DND-41 (cell line): ENCODE results near the gene OR5H1.

Experiments
- ATAC-seq: fragments of 200-7000 bp; cut with Tn5 transposase; 3 replicates; pipeline ENCODE4 v1.9.1; 2021; ENCODE audit warnings: low read depth; ENCODE audit not compliant: insufficient read depth
- DNase-seq: peaks from one replicate; pipeline ENCODE4 v3.0.0-alpha.2; 2020
- H2AFZ ChIP-seq: 2 replicates; pipeline ENCODE4 v1.6.0; 2012; ENCODE audit warnings: low read depth, low read length
- H3K27ac ChIP-seq: 2 replicates; pipeline ENCODE4 v1.5.1; 2012; ENCODE audit warnings: low read length, inconsistent platforms
- H3K27me3 ChIP-seq: fragments of 200-600 bp; sonication (generic); 2 replicates; pipeline ENCODE4 v1.6.0; 2012; ENCODE audit warnings: low read length, mild to moderate bottlenecking, inconsistent platforms; ENCODE audit not compliant: insufficient read depth, poor library complexity
- H3K36me3 ChIP-seq: 2 replicates; pipeline ENCODE4 v1.5.1; 2012; ENCODE audit warnings: low read length, inconsistent platforms; ENCODE audit not compliant: insufficient read depth
- H3K4me1 ChIP-seq: 2 replicates; pipeline ENCODE4 v1.5.1; 2012; ENCODE audit warnings: mild to moderate bottlenecking, low read length; ENCODE audit not compliant: insufficient read depth
- H3K4me2 ChIP-seq: 2 replicates; pipeline ENCODE4 v1.6.0; 2012; ENCODE audit warnings: mild to moderate bottlenecking, moderate library complexity, low read length, inconsistent platforms; ENCODE audit not compliant: insufficient read depth
- H3K4me3 ChIP-seq, 2 experiments: fragments of 200-600 bp in 1 of 2; shearing (Covaris generic) in 1 of 2; 2 replicates each; pipeline ENCODE4 v1.5.1; 2012 to 2016; ENCODE audit warnings: inconsistent platforms in 2 of 2, low read length in 2 of 2, mild to moderate bottlenecking in 2 of 2, low read depth in 1 of 2, moderate library complexity in 1 of 2
- H3K79me2 ChIP-seq: 2 replicates; pipeline ENCODE4 v1.6.0; 2012; ENCODE audit warnings: low read length, inconsistent platforms; ENCODE audit not compliant: insufficient read depth
- H3K9ac ChIP-seq: 2 replicates; pipeline ENCODE4 v1.6.0; 2012; ENCODE audit warnings: low read depth, mild to moderate bottlenecking, inconsistent platforms, low read length, moderate library complexity
- H3K9me3 ChIP-seq: 2 replicates; pipeline ENCODE4 v1.5.1; 2012; ENCODE audit warnings: low read length, moderate library complexity, mild to moderate bottlenecking, inconsistent platforms; ENCODE audit not compliant: insufficient read depth, severe bottlenecking
- H4K20me1 ChIP-seq: 2 replicates; pipeline ENCODE4 v1.6.0; 2012; ENCODE audit warnings: low read length; ENCODE audit not compliant: insufficient read depth
- CTCF ChIP-seq: IDR thresholded peaks from 2 replicates; pipeline ENCODE4 v1.5.1; 2012; ENCODE audit warnings: borderline replicate concordance, low read length, moderate library complexity, mild to moderate bottlenecking; ENCODE audit not compliant: poor library complexity, severe bottlenecking; ENCODE audit errors: extremely low read depth
- EZH2 ChIP-seq: IDR thresholded peaks from 3 replicates; pipeline ENCODE4 v1.6.1; 2012; ENCODE audit warnings: borderline replicate concordance, low read depth, mild to moderate bottlenecking, moderate library complexity, low read length, inconsistent platforms; ENCODE audit not compliant: severe bottlenecking

Gene OR5H1

DNA sequence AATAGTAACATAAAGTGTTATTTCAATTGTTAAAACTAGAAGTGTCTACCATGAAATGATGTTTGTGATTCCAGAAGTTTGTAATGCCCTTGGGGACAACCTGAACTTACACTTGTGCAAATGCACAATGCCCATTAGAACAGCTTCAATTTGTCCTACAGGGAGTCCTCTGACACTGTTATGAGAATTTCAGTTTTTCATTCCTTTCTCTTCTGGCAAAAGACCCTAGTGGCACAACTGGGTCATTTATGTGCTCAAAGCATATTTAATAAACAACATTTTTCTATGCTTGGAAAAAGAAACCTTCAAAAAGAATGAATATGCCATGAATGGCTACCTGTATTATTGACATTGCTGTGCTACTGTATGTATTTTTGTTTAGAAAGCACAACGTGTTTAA, at the start of gene OR5H1:
TSS of gene OR5H1 (plus strand) at position 301 of the 400 bp plus-strand sequence. CDS start 1,977 bp downstream, outside the sequence.
- no peak within 1 kb of the TSS for H3K27ac ChIP-seq
- H3K9ac ChIP-seq: no peak within 1 kb of the TSS
- ATAC-seq (no peak), DNase-seq (no peak)
- H2AFZ ChIP-seq: no peak within 1 kb of the TSS
- H3K27me3 ChIP-seq: no peaks in the 10 kb centered on the region
- no peak within 1 kb of the TSS for H3K4me2 ChIP-seq
- H4K20me1 ChIP-seq: no peaks in the 10 kb centered on the region
- no peaks in the 10 kb centered on the region for H3K79me2 ChIP-seq
- H3K4me1 ChIP-seq: no peaks in the 10 kb centered on the region
- no peaks in the 10 kb centered on the region for H3K36me3 ChIP-seq
- TF ChIP-seq EZH2: no peak
- no peak for TF ChIP-seq CTCF
- no peaks in the 10 kb centered on the region for H3K9me3 ChIP-seq
- H3K4me3 ChIP-seq: no peak within 1 kb of the TSS

GRCh38 chr3:98086873-98087272, 43.6 kb upstream of the OR5H1 start, which contains the start of gene OR5AC2:
Gene OR5AC2, plus strand, starts transcription at chr3:98087173. Its CDS starts 0 bp downstream, at chr3:98087173.
- Histone ChIP-seq H3K4me3 (no peak within 1 kb of the TSS), H3K4me1 (no peaks in the 10 kb centered on the region), H3K27me3 (no peaks in the 10 kb centered on the region), H3K9ac (no peak within 1 kb of the TSS), H3K36me3 (no peaks in the 10 kb centered on the region), H3K27ac (no peak within 1 kb of the TSS), H2AFZ (no peak within 1 kb of the TSS), H4K20me1 (no peaks in the 10 kb centered on the region), H3K4me2 (no peak within 1 kb of the TSS), H3K79me2 (no peaks in the 10 kb centered on the region), H3K9me3 (no peaks in the 10 kb centered on the region)
- TF ChIP-seq EZH2 (no peak), CTCF (no peak)
- DNase-seq (no peak), ATAC-seq (no peak)

DNA sequence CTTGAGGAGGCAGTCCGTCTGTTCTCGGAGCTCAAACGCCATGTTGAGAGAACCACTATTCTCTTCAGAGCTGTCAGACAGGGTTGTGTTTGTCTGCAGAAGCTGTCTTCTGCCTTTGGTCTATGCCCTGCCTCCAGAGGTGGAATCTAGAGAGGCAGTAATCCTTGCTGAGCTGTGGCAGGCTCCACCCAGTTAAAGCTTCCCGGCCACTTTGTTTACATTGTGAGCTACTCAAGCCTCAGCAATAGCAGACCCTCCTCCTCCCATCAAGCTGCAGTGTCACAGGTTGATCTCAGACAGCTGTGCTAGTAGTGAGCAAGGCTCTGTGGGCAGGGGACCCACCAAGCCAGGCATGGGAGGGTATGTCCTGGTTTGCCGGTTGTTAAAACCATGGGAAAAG, 34.6 kb upstream of the OR5H1 start:
- H3K4me1 ChIP-seq: no peaks in the 10 kb centered on the region
- no peaks in the 10 kb centered on the region for H3K79me2 ChIP-seq
- no peaks in the 10 kb centered on the region for H4K20me1 ChIP-seq
- H3K4me3 ChIP-seq: no peak overlapping the region
- H3K9ac ChIP-seq: no peak overlapping the region
- no peak overlapping the region for H2AFZ ChIP-seq
- H3K9me3 ChIP-seq: no peaks in the 10 kb centered on the region
- H3K27me3 ChIP-seq: no peaks in the 10 kb centered on the region
- ATAC-seq (no peak), DNase-seq (no peak)
- H3K27ac ChIP-seq: no peak overlapping the region
- no peak overlapping the region for H3K4me2 ChIP-seq
- no peaks in the 10 kb centered on the region for H3K36me3 ChIP-seq
- no peak for TF ChIP-seq CTCF
- no peak for TF ChIP-seq EZH2

DNA sequence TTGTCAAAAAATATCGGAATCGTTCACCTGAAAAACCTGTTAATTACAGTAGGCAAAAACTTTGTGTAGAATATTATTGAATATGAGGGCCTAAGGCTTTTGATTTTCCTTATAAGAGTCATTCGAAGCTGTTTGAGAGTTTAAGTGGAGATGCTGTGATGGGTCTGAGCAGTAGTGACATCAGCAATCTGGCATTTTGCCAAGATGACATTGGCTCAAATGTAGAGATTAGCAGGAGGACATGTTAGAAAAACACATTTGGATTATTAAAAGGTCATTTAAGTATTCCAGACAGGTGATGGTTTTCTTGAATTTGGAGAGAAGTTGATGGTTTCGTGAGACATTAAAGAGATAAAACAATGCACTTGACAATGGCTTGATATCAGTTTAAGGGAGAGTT, 30.7 kb upstream of the OR5H1 start:
- Histone ChIP-seq H3K4me1 (no peaks in the 10 kb centered on the region), H3K36me3 (no peaks in the 10 kb centered on the region), H3K4me2 (no peak overlapping the region), H2AFZ (no peak overlapping the region), H4K20me1 (no peaks in the 10 kb centered on the region), H3K9ac (no peak overlapping the region), H3K27me3 (no peaks in the 10 kb centered on the region), H3K4me3 (no peak overlapping the region), H3K9me3 (no peaks in the 10 kb centered on the region), H3K79me2 (no peaks in the 10 kb centered on the region), H3K27ac (no peak overlapping the region)
- TF ChIP-seq CTCF (no peak), EZH2 (no peak)
- no peak for ATAC-seq
- no peak for DNase-seq
